WTC11 (cell line): ENCODE data around the gene RANBP3.
A peak's percentile ranks its signal among the peaks of the same experiment; 100 is the strongest.

Experiments used
- ETV6 ChIP-seq: sonication (generic); formaldehyde crosslinking; IDR thresholded peaks from 2 replicates; pipeline ENCODE4 v1.8.1; 2022; ENCODE audit warnings: mild to moderate bottlenecking, missing genetic modification reagents
- ZNF121 ChIP-seq: sonication (generic); formaldehyde crosslinking; IDR thresholded peaks from 2 replicates; pipeline ENCODE4 v1.8.0; 2023; ENCODE audit warnings: missing genetic modification reagents
- TF ChIP-seq, protein P1 (sequence below): fragments of 200-600 bp; IDR thresholded peaks from 2 replicates; pipeline ENCODE4 v1.8.0; 2022; ENCODE audit warnings: antibody characterized with exemption
- TF ChIP-seq, protein P2 (sequence below): sonication (generic); formaldehyde crosslinking; IDR thresholded peaks from 2 replicates; pipeline ENCODE4 v1.8.0; 2022; ENCODE audit warnings: mild to moderate bottlenecking, missing genetic modification reagents

DNA sequence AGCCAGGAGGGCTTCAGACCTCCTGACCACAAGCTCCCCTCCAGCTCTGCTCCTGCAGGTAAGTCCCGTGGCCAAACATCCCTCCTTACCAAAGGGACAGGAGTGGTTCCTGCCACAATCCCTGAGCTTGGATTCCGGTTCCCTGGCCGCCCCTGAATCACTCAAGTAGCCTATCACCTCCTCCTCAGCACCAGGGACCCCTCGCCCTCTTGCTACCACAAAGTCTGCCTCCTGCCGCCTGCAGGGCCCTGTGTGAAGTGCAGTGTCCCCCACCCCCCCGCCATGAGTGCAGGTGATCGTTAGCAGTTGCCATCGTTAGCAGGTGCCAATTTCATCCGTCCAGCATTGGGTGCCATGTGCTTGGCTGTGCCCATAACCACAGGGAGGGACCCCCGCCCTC, 40.8 kb upstream of the RANBP3 start:
- no peak for TF ChIP-seq ZNF121
- TF ChIP-seq, protein P1, sequence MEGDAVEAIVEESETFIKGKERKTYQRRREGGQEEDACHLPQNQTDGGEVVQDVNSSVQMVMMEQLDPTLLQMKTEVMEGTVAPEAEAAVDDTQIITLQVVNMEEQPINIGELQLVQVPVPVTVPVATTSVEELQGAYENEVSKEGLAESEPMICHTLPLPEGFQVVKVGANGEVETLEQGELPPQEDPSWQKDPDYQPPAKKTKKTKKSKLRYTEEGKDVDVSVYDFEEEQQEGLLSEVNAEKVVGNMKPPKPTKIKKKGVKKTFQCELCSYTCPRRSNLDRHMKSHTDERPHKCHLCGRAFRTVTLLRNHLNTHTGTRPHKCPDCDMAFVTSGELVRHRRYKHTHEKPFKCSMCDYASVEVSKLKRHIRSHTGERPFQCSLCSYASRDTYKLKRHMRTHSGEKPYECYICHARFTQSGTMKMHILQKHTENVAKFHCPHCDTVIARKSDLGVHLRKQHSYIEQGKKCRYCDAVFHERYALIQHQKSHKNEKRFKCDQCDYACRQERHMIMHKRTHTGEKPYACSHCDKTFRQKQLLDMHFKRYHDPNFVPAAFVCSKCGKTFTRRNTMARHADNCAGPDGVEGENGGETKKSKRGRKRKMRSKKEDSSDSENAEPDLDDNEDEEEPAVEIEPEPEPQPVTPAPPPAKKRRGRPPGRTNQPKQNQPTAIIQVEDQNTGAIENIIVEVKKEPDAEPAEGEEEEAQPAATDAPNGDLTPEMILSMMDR = peak; percentile 57
- no peak for TF ChIP-seq ETV6 (CRISPR knock-in tag)
- TF ChIP-seq, protein P2, sequence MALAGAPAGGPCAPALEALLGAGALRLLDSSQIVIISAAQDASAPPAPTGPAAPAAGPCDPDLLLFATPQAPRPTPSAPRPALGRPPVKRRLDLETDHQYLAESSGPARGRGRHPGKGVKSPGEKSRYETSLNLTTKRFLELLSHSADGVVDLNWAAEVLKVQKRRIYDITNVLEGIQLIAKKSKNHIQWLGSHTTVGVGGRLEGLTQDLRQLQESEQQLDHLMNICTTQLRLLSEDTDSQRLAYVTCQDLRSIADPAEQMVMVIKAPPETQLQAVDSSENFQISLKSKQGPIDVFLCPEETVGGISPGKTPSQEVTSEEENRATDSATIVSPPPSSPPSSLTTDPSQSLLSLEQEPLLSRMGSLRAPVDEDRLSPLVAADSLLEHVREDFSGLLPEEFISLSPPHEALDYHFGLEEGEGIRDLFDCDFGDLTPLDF = no peak
